Keratinocyte (primary cell): Measurements from ENCODE around the gene GPX8. TPM values are rescaled to one million over a fixed set of nuclear protein-coding genes. Genes with fewer than 3 reads are reported as not detected.
A peak's percentile ranks its signal among the peaks of the same experiment; 100 is the strongest.

ENCODE experiments used
- DNase-seq: peaks from one replicate; pipeline ENCODE4 v3.0.0-alpha.2; 2011; ENCODE audit warnings: low read depth, missing footprints, low spot score
- FAIRE-seq: peaks from 2 replicates; lab custom pipeline; 2011; peaks lifted over from hg19 to GRCh38; lab: Jason Lieb, UNC
- H2AFZ ChIP-seq: 2 replicates; pipeline ENCODE4 v1.6.0; 2012; ENCODE audit warnings: low read length, control low read depth, inconsistent platforms; ENCODE audit not compliant: control insufficient read depth
- H3K27ac ChIP-seq: 2 replicates; pipeline ENCODE4 v1.5.1; 2011; ENCODE audit warnings: low read length; ENCODE audit not compliant: control insufficient read depth, insufficient read depth
- H3K27me3 ChIP-seq: 3 replicates; pipeline ENCODE4 v1.6.0; 2011; ENCODE audit warnings: low read length; ENCODE audit not compliant: control insufficient read depth, insufficient read depth; ENCODE audit errors: extremely low read depth
- H3K36me3 ChIP-seq, 2 experiments: 2 replicates in 1 of 2; 3 replicates in 1 of 2; pipeline ENCODE4 v1.5.1; 2011; ENCODE audit warnings: low read length in 2 of 2, mild to moderate bottlenecking in 1 of 2; ENCODE audit not compliant: control insufficient read depth in 2 of 2, insufficient read depth in 2 of 2; ENCODE audit errors: extremely low read depth in 1 of 2
- H3K4me1 ChIP-seq: 3 replicates; pipeline ENCODE4 v1.5.1; 2011; ENCODE audit warnings: low read length; ENCODE audit not compliant: control insufficient read depth, insufficient read depth; ENCODE audit errors: extremely low read depth
- H3K4me2 ChIP-seq: 3 replicates; pipeline ENCODE4 v1.6.0; 2011; ENCODE audit warnings: low read depth, low read length; ENCODE audit not compliant: control insufficient read depth, insufficient read depth; ENCODE audit errors: extremely low read depth
- H3K4me3 ChIP-seq, 3 experiments: fragments of 200-600 bp in 1 of 3; sonication (generic) in 1 of 3; 2 replicates in 2 of 3; 3 replicates in 1 of 3; pipeline ENCODE4 v1.5.1; 2011 to 2016; ENCODE audit warnings: low read length in 3 of 3, mild to moderate bottlenecking in 3 of 3, control low read depth in 2 of 3, inconsistent platforms in 1 of 3, low read depth in 1 of 3, mixed read lengths in 1 of 3, mixed run types in 1 of 3, moderate library complexity in 1 of 3; ENCODE audit not compliant: control insufficient read depth in 2 of 3, insufficient read depth in 2 of 3; ENCODE audit errors: extremely low read depth in 1 of 3
- H3K79me2 ChIP-seq: 2 replicates; pipeline ENCODE4 v1.6.0; 2012; ENCODE audit warnings: low read length; ENCODE audit not compliant: control insufficient read depth, insufficient read depth
- H3K9ac ChIP-seq: 3 replicates; pipeline ENCODE4 v1.6.0; 2011; ENCODE audit warnings: low read length; ENCODE audit not compliant: control insufficient read depth, insufficient read depth; ENCODE audit errors: extremely low read depth
- H3K9me1 ChIP-seq: 3 replicates; pipeline ENCODE4 v1.6.0; 2011; ENCODE audit warnings: low read length; ENCODE audit not compliant: control insufficient read depth, insufficient read depth; ENCODE audit errors: extremely low read depth
- H3K9me3 ChIP-seq: 2 replicates; pipeline ENCODE4 v1.5.1; 2012; ENCODE audit warnings: low read depth, low read length; ENCODE audit not compliant: control insufficient read depth
- H4K20me1 ChIP-seq: 3 replicates; pipeline ENCODE4 v1.6.0; 2011; ENCODE audit warnings: low read length; ENCODE audit not compliant: control insufficient read depth, insufficient read depth; ENCODE audit errors: extremely low read depth
- EZH2 ChIP-seq: IDR thresholded peaks from one replicate; pipeline ENCODE4 v1.6.1; 2012; ENCODE audit warnings: inconsistent platforms, mild to moderate bottlenecking, low read length, moderate library complexity
- dilution Hi-C: fragments of 300-500 bp; cut with MboI; formaldehyde crosslinking; loops from one replicate; pipeline ENCODE4 v1.7.0; 2020; ENCODE audit warnings: low sequenced_read_pairs; ENCODE audit not compliant: extremely low pct_ligation_motif_present
- polyA minus RNA-seq, 3 experiments: library from RNA; depleted of rRNA, polyadenylated mRNA; stranded (reverse); fragments of >200 nt; gene quantifications; 1 replicate in 1 of 3; 2 replicates in 1 of 3; 3 replicates in 1 of 3; pipeline ENCODE4 v1.2.3, GENCODE V29; 2011
- polyA plus RNA-seq, 5 experiments: library from polyadenylated mRNA; depleted of rRNA in 3 of 5; stranded (reverse) in 3 of 5; stranded (forward) in 1 of 5; unstranded in 1 of 5; fragments of >200 nt; gene quantifications; 1 replicate in 1 of 5; 2 replicates in 3 of 5; 3 replicates in 1 of 5; pipeline versions ENCODE4 v1.2.1 to v1.2.3, GENCODE V29; 2011 to 2012; ENCODE audit warnings: missing spikeins in 2 of 5, low read depth in 1 of 5, low replicate concordance in 1 of 5
- TF ChIP-seq, protein P1 (sequence below), 3 experiments: IDR thresholded peaks in 1 of 3; conservative IDR thresholded peaks in 1 of 3; optimal IDR thresholded peaks in 1 of 3; 2 replicates in 2 of 3; 3 replicates in 1 of 3; pipeline versions ENCODE3 to v1.5.1; 2011; ENCODE audit warnings: low read length in 3 of 3, mild to moderate bottlenecking in 3 of 3, moderate library complexity in 2 of 3, control low read depth in 1 of 3, inconsistent platforms in 1 of 3; ENCODE audit not compliant: insufficient read depth in 2 of 3; ENCODE audit errors: extremely low read depth in 1 of 3

The GPX8 gene, protein sequence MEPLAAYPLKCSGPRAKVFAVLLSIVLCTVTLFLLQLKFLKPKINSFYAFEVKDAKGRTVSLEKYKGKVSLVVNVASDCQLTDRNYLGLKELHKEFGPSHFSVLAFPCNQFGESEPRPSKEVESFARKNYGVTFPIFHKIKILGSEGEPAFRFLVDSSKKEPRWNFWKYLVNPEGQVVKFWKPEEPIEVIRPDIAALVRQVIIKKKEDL
- polyA plus RNA-seq, result 20.3 to 40.1 TPM (median 28.9 TPM) in 3 replicates
- 4.6 TPM for polyA plus RNA-seq (2011; ENCODE audit: low read depth)
- polyA plus RNA-seq (2011; cell fraction: cytosol; rRNA removed), result 16.0 and 32.1 TPM in 2 replicates
- polyA plus RNA-seq (2011; cell fraction: nucleus; rRNA removed), result 19.0 and 25.3 TPM in 2 replicates
- polyA plus RNA-seq (2012; ENCODE audit: low replicate concordance), result 12.2 and 28.4 TPM in 2 replicates
- polyA minus RNA-seq, result 5.7 to 15.7 TPM (median 9.3 TPM) in 3 replicates
- 8.6 TPM for polyA minus RNA-seq (2011; cell fraction: cytosol; rRNA and poly(A)+ RNA removed)
- polyA minus RNA-seq (2011; cell fraction: nucleus; rRNA and poly(A)+ RNA removed), result 6.4 and 11.3 TPM in 2 replicates

GRCh38 chr5:55159763-55160492 lies at the start of gene GPX8:
GPX8 (plus strand) TSS chr5:55160171; CDS start chr5:55160193, 22 bp downstream.
- DNase-seq, result no peak
- Histone ChIP-seq H3K4me3 (peak within 1 kb of the TSS; percentile 47 to 96 (median 96)), H2AFZ (peak within 1 kb of the TSS; percentile 96), H3K27me3 (no peaks in the 10 kb centered on the region), H3K9ac (peak within 1 kb of the TSS; percentile 80), H3K79me2 (peaks cover 8% of the 10 kb centered on the region), H3K36me3 (peaks cover 0 to 4% of the 10 kb centered on the region in 2 experiments), H4K20me1 (no peaks in the 10 kb centered on the region), H3K4me2 (peak within 1 kb of the TSS; percentile 88), H3K4me1 (peaks cover 7% of the 10 kb centered on the region), H3K9me3 (no peaks in the 10 kb centered on the region), H3K27ac (peak within 1 kb of the TSS; percentile 86), H3K9me1 (no peaks in the 10 kb centered on the region)
- dilution Hi-C loops, result no loop called here
- TF ChIP-seq EZH2, result no peak
- TF ChIP-seq, protein P1, sequence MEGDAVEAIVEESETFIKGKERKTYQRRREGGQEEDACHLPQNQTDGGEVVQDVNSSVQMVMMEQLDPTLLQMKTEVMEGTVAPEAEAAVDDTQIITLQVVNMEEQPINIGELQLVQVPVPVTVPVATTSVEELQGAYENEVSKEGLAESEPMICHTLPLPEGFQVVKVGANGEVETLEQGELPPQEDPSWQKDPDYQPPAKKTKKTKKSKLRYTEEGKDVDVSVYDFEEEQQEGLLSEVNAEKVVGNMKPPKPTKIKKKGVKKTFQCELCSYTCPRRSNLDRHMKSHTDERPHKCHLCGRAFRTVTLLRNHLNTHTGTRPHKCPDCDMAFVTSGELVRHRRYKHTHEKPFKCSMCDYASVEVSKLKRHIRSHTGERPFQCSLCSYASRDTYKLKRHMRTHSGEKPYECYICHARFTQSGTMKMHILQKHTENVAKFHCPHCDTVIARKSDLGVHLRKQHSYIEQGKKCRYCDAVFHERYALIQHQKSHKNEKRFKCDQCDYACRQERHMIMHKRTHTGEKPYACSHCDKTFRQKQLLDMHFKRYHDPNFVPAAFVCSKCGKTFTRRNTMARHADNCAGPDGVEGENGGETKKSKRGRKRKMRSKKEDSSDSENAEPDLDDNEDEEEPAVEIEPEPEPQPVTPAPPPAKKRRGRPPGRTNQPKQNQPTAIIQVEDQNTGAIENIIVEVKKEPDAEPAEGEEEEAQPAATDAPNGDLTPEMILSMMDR (optimal IDR thresholded peaks at IDR 0.05 in 1 of 3, IDR thresholded peaks at IDR 0.05 in 1 of 3, conservative IDR thresholded peaks at IDR 0.05 in 1 of 3; ENCODE audit: extremely low read depth in 1 of 3, insufficient read depth in 2 of 3, low read length in 3 of 3), result peak; percentile 49 to 60 (median 58)
- FAIRE-seq, result peak; percentile 95

DNA sequence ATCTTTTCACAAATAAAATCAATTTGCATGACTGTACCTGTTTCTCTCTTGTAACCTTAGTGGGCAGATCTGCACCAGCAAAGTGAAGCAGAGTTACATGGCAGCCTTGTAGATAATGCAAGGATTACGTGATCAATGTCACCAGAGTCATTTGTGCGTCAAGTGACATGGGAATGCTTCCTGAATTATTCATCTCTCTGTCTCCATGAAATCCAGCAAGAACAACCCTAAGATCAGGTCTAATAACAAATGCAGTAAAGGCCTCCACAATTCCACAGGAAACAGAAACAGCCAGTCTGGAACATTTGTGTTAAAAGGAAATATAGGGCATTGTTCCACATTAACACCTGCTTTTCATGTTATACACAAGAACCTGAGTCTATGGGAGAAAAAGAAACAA lies 49.8 kb upstream of the GPX8 start:
- Histone ChIP-seq H3K9me3 (no peaks in the 10 kb centered on the region), H3K4me2 (no peak overlapping the region), H3K36me3 (no peaks in the 10 kb centered on the region), H3K9me1 (no peaks in the 10 kb centered on the region), H2AFZ (no peak overlapping the region), H3K27ac (no peak overlapping the region), H3K9ac (no peak overlapping the region), H3K27me3 (peaks cover 11% of the 10 kb centered on the region), H3K79me2 (no peaks in the 10 kb centered on the region), H3K4me3 (no peak overlapping the region), H4K20me1 (no peaks in the 10 kb centered on the region), H3K4me1 (no peaks in the 10 kb centered on the region)
- dilution Hi-C loops, result no loop called here
- DNase-seq (no peak), FAIRE-seq (no peak)
- TF ChIP-seq, protein P1 (optimal IDR thresholded peaks at IDR 0.05 in 1 of 3, IDR thresholded peaks at IDR 0.05 in 1 of 3, conservative IDR thresholded peaks at IDR 0.05 in 1 of 3; ENCODE audit: extremely low read depth in 1 of 3, insufficient read depth in 2 of 3, low read length in 3 of 3), result no peak
- TF ChIP-seq EZH2, result no peak
